MM.1S (cell line): ENCODE results near the gene C3orf20.

Source experiments
- EZH2phosphoT487 ChIP-seq: fragments of 300-600 bp; sonication (generic); IDR thresholded peaks from 2 replicates; pipeline ENCODE4 v1.6.1; 2018; ENCODE audit warnings: antibody characterized with exemption, low read length
- TF ChIP-seq, protein P1 (sequence below): fragments of 300-600 bp; sonication (generic); IDR thresholded peaks from 2 replicates; pipeline ENCODE4 v1.5.1; 2016; ENCODE audit warnings: antibody characterized with exemption, low read length, mixed read lengths

GRCh38 chr3:14651440-14652251 is 23.3 kb upstream of the C3orf20 start, which contains the start of gene CCDC174:
- TF ChIP-seq, protein P1, sequence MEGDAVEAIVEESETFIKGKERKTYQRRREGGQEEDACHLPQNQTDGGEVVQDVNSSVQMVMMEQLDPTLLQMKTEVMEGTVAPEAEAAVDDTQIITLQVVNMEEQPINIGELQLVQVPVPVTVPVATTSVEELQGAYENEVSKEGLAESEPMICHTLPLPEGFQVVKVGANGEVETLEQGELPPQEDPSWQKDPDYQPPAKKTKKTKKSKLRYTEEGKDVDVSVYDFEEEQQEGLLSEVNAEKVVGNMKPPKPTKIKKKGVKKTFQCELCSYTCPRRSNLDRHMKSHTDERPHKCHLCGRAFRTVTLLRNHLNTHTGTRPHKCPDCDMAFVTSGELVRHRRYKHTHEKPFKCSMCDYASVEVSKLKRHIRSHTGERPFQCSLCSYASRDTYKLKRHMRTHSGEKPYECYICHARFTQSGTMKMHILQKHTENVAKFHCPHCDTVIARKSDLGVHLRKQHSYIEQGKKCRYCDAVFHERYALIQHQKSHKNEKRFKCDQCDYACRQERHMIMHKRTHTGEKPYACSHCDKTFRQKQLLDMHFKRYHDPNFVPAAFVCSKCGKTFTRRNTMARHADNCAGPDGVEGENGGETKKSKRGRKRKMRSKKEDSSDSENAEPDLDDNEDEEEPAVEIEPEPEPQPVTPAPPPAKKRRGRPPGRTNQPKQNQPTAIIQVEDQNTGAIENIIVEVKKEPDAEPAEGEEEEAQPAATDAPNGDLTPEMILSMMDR = no peak
- no peak for TF ChIP-seq EZH2phosphoT487
